ENCODE measurements around the gene DIP2C. TPM values are rescaled to one million over a fixed set of nuclear protein-coding genes. Genes with fewer than 3 reads are reported as not detected.

The DIP2C gene
- total and polyA plus RNA-seq, 2 donors (not counting 1 experiment from before 2014, with no cell fraction given) = 1.3 to 1.9 TPM

- Histone ChIP-seq H3K4me3 (ENCODE audit: control extremely low read depth in 1 of 5, extremely low read depth in 1 of 5, insufficient read depth in 1 of 5, low read depth in 2 of 5, low read length in 4 of 5) (no peak overlapping the region), H4K20me1 (ENCODE audit: control insufficient read depth, insufficient read depth, low read length, poor library complexity, severe bottlenecking) (no peaks in the 10 kb centered on the region), H3K36me3 (replicated peaks in 1 of 2; ENCODE audit: control extremely low read depth in 1 of 2, control insufficient read depth in 1 of 2, extremely low read depth in 1 of 2, insufficient read depth in 2 of 2, low read length in 1 of 2) (no peaks in the 10 kb centered on the region), H3K4me2 (replicated peaks; ENCODE audit: low read depth, low read length, poor library complexity, severe bottlenecking) (no peak overlapping the region), H3K27ac (ENCODE audit: low read length in 2 of 2) (no peak overlapping the region), H3K27me3 (replicated peaks in 1 of 4; ENCODE audit: control extremely low read depth in 1 of 4, control insufficient read depth in 3 of 4, insufficient read depth in 4 of 4, low read length in 3 of 4) (no peaks in the 10 kb centered on the region), H2AFZ (ENCODE audit: insufficient read depth, low read depth, low read length, poor library complexity, severe bottlenecking) (no peak overlapping the region), H3K9ac (ENCODE audit: low read length) (no peak overlapping the region), H3K9me3 (ENCODE audit: control extremely low read depth in 1 of 3, control insufficient read depth in 2 of 3, insufficient read depth in 1 of 3, low read length in 2 of 3) (peaks cover 0 to 4% (median 0%) of the 10 kb centered on the region in 3 donors), H3K4me1 (ENCODE audit: control insufficient read depth in 2 of 2, insufficient read depth in 2 of 2, low read length in 2 of 2) (no peaks in the 10 kb centered on the region), H3K79me2 (ENCODE audit: control insufficient read depth, insufficient read depth, low read length) (no peaks in the 10 kb centered on the region)
- no peak for DNase-seq
- Mint-ChIP-seq H3K27ac (no peak overlapping the region), H3K27me3 (peaks cover 12% of the 10 kb centered on the region), H3K4me3 (no peak overlapping the region), H3K4me1 (no peaks in the 10 kb centered on the region), H3K9me3 (ENCODE audit: insufficient read depth) (no peaks in the 10 kb centered on the region)
- intact Hi-C loops (cut with micrococcal nuclease) = no loop called here
- ChIA-PET POLR2A (no interaction called here), CTCF (no interaction called here)
- WGBS (ENCODE audit: insufficient coverage) = 86% methylated on average over 11 of the region's 20 CpGs
- no peak for ATAC-seq (ENCODE audit: low read depth)
- no peak for TF ChIP-seq EZH2 (IDR thresholded peaks at IDR 0.05; ENCODE audit: borderline replicate concordance, insufficient read depth, low read depth, low read length, poor library complexity, severe bottlenecking)
- TF ChIP-seq CTCF (IDR thresholded peaks at IDR 0.05) = no peak
Observed at GRCh38 chr10:650886-651615, 38.4 kb downstream of the DIP2C start.

GRCh38 chr10:650441-650851 is 39.0 kb downstream of the DIP2C start:
- ChIA-PET CTCF (no interaction called here), POLR2A (no interaction called here)
- H3K9me3 ChIP-seq (ENCODE audit: control extremely low read depth in 1 of 3, control insufficient read depth in 2 of 3, insufficient read depth in 1 of 3, low read length in 2 of 3) = peaks cover 0 to 4% (median 0%) of the 10 kb centered on the region in 3 donors
- H3K27ac ChIP-seq (ENCODE audit: low read length in 2 of 2) = no peak overlapping the region
- H3K36me3 ChIP-seq (replicated peaks in 1 of 2; ENCODE audit: control extremely low read depth in 1 of 2, control insufficient read depth in 1 of 2, extremely low read depth in 1 of 2, insufficient read depth in 2 of 2, low read length in 1 of 2) = no peaks in the 10 kb centered on the region
- no peak overlapping the region for H3K4me3 ChIP-seq (ENCODE audit: control extremely low read depth in 1 of 5, extremely low read depth in 1 of 5, insufficient read depth in 1 of 5, low read depth in 2 of 5, low read length in 4 of 5)
- no peaks in the 10 kb centered on the region for H3K79me2 ChIP-seq (ENCODE audit: control insufficient read depth, insufficient read depth, low read length)
- no peaks in the 10 kb centered on the region for H3K27me3 ChIP-seq (replicated peaks in 1 of 4; ENCODE audit: control extremely low read depth in 1 of 4, control insufficient read depth in 3 of 4, insufficient read depth in 4 of 4, low read length in 3 of 4)
- ATAC-seq (ENCODE audit: low read depth) (no peak), DNase-seq (no peak)
- no peak for TF ChIP-seq EZH2 (IDR thresholded peaks at IDR 0.05; ENCODE audit: borderline replicate concordance, insufficient read depth, low read depth, low read length, poor library complexity, severe bottlenecking)
- TF ChIP-seq CTCF (IDR thresholded peaks at IDR 0.05) = no peak
- no peak overlapping the region for H3K27ac Mint-ChIP-seq
- no peaks in the 10 kb centered on the region for H3K9me3 Mint-ChIP-seq (ENCODE audit: insufficient read depth)
- no peaks in the 10 kb centered on the region for H3K4me1 Mint-ChIP-seq
- 92% methylated on average over 10 of the region's 10 CpGs for WGBS (ENCODE audit: insufficient coverage)
- no peak overlapping the region for H2AFZ ChIP-seq (ENCODE audit: insufficient read depth, low read depth, low read length, poor library complexity, severe bottlenecking)
- no peak overlapping the region for H3K4me2 ChIP-seq (replicated peaks; ENCODE audit: low read depth, low read length, poor library complexity, severe bottlenecking)
- intact Hi-C loops (cut with micrococcal nuclease) = no loop called here
- H3K4me3 Mint-ChIP-seq = no peak overlapping the region
- no peak overlapping the region for H3K9ac ChIP-seq (ENCODE audit: low read length)
- H3K4me1 ChIP-seq (ENCODE audit: control insufficient read depth in 2 of 2, insufficient read depth in 2 of 2, low read length in 2 of 2) = no peaks in the 10 kb centered on the region
- H3K27me3 Mint-ChIP-seq = peaks cover 12% of the 10 kb centered on the region
- no peaks in the 10 kb centered on the region for H4K20me1 ChIP-seq (ENCODE audit: control insufficient read depth, insufficient read depth, low read length, poor library complexity, severe bottlenecking)
